ENCODE data around the gene IL4I1. TPM values are rescaled to one million over a fixed set of nuclear protein-coding genes. Genes with fewer than 3 reads are reported as not detected.

IL4I1 gene
- total RNA-seq, 1 donor from 2014 or later = 20.6 TPM

DNA sequence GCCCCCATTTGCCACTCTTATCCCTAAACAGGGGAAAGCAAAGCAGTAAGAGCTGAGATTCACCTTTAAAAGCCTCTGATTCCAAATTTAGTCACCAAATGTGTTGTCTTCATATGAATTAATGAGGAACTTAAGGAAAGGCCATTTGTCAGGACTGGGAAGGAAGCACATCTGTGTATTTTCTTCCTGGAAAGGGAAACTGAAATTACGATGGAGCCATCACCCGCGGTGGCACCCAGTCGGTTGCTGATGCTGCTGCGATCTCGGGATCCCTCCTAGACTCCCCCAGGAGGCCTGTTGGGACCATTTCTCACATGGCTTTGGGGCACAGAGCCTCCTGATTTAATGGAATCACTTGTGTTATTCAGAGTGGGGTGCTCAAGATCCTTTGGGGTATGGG, 7.4 kb upstream of the IL4I1 start:
- DNase-seq (ENCODE audit: extremely low read depth, low read depth, low spot score) = no peak

- no peak for DNase-seq (ENCODE audit: extremely low read depth, low read depth, low spot score)
Observed at GRCh38 chr19:49895566-49896297, 955 bp downstream of the IL4I1 start.

DNA sequence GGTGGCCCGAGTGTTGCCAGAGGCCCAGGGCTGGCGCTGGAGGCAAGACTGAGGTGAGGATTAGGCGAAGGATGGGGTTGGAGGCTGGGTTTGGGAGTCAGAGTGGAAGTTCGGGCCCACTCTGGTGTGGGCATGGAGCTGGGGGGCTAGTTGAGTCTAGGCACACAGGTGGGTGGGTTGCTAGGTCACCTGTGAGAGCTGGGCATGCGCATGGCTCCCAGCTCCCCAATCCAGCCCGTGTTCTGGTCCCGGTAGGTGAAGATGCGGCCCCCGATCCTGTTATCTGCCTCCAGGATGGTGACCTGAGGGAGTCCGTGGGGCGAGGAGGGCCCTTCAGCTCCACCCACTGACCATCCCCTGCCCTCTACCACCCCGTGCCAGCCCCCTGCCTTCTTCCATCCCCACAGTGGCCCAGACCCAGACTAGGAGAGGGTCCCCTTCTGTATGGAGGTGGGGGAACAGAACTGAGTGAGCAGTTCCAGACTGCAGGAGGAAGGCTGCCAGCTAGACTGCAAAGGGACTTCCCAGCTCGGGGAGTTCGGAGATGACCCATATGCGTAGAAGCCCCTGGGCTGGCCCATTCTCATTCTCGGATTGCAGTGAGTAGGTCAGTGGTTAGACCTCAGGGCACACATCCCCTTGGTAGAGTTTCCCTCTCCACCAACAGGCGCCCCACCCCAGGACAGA, 1.7 kb downstream of the IL4I1 start:
- no peak for DNase-seq (ENCODE audit: extremely low read depth, low read depth, low spot score)

DNA sequence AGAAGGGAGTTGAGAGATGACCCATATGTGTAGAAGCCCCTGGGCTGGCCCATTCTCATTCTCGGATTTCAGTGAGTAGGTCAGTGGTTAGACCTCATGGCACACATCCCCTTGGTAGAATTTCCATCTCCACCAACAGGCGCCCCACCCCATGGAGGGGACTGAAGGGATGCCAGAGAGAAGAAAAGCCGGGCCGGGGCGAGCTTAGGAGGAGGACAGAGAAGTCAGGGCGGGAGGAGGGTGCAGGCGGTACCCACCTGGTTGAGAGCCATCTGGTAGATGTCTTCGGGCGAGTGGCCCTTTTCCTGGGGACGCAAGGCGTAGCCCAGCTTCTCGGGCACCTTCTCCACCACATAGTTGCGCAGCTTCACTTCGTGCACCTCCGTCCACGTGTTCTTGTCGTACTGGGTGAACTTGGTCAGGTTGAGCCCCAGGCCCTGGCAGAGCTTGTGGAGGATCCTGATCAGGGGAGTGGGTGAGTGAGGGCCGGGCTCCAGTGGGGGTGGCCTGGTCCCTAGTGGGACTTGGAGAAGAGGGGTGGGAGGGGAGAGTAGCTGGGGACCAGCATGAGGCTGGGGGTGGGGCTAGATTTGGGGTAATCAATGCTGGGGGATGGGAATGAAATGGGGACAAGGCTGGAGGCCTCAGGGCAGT, 2.5 kb downstream of the IL4I1 start:
- DNase-seq (ENCODE audit: extremely low read depth, low read depth, low spot score) = no peak

- no peak for DNase-seq (ENCODE audit: extremely low read depth, low read depth, low spot score)
Observed at GRCh38 chr19:49892716-49893115, 4.0 kb downstream of the IL4I1 start.

- DNase-seq (ENCODE audit: extremely low read depth, low read depth, low spot score) = no peak
Observed at GRCh38 chr19:49891393-49891792, 5.3 kb downstream of the IL4I1 start.

DNA sequence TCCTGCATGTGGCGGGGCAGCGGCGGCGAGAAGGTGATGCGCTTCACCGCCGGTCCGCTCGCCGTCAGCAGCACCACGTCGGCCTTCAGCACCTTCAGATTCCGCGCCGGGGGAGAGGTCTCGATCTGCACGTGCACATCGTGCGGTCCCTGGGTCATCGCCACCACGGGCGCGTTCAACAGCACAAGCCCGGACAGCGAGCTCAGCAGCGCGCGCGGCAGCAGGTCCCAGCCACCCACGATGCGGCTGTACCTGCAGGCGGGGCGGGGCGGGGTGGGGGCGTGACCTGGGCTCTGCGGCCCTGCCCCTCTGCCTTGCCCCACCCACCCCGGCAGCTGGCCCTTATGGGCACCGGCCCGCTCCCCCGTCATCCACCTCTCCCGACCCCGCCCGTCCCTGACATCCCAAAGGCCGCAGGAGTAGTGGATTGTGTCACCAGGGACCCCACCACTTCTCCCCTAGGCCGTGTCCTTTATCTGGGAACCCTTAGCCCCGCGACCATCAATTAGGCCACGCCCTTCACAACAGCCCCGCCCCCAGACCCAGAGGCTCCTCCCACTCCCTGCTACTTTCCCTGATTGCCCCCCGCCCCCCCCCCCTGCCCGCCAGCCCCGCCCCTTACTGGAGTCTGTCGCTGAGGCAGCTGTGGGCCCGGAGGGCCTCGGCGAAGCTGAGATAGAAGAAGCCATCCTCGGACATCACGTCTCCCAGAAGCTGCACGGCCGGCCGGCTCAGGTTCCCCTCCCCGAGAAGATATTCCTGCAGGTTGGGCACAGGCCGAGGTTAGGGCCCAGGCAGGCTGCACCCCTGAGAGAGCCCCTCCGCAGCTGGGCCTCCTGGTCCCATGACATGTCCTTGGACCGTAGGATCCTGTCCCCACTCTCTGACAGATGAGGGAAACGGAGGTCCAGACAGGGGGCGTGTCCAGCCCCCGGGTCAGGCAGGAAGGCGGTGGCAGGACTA, 6.1 kb downstream of the IL4I1 start:
- no peak for DNase-seq (ENCODE audit: extremely low read depth, low read depth, low spot score)

DNA sequence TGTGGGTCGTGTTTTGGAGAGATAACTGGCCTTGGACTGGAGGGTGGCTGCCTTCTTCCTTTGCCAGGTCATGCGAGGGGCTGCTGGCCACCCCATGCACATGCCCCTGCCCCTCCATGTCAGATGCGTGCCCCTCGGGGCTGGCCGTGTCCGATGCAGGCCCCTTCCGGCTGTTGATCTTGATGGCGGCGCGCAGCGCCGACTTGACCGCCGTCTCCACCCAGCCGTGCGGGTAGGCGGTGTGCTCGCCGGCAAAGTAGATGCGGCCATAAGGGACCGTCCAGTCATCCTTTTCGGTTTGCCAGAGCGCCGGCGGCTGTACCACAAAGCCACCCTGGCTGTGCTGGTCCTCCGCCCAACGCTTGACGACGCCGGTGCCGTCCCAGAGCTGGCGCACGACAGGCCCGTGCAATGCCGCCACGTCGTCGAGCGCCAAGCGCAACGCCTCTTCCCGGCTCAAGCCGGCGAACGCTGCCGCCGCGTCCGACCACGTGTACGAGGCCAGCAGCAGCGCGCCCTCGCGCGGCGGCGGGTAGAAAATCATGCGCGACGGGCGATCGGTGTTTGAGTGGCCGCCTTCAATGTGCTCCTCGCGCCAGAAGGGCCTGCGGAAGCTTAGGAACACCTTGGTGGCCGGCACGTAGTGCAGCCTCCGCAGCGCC, 6.9 kb downstream of the IL4I1 start:
- DNase-seq (ENCODE audit: extremely low read depth, low read depth, low spot score) = no peak

- no peak for DNase-seq (ENCODE audit: extremely low read depth, low read depth, low spot score)
Observed at GRCh38 chr19:49889038-49889686, 7.5 kb downstream of the IL4I1 start.

GRCh38 chr19:49888510-49888824, 8.2 kb downstream of the IL4I1 start:
- DNase-seq (ENCODE audit: extremely low read depth, low read depth, low spot score) = no peak

GRCh38 chr19:49887665-49888509, 8.8 kb downstream of the IL4I1 start:
- no peak for DNase-seq (ENCODE audit: extremely low read depth, low read depth, low spot score)

GRCh38 chr19:49887037-49887664, 9.5 kb downstream of the IL4I1 start:
- DNase-seq (ENCODE audit: extremely low read depth, low read depth, low spot score) = no peak

GRCh38 chr19:49884760-49885159, 11.9 kb downstream of the IL4I1 start:
- DNase-seq (ENCODE audit: extremely low read depth, low read depth, low spot score) = no peak

DNA sequence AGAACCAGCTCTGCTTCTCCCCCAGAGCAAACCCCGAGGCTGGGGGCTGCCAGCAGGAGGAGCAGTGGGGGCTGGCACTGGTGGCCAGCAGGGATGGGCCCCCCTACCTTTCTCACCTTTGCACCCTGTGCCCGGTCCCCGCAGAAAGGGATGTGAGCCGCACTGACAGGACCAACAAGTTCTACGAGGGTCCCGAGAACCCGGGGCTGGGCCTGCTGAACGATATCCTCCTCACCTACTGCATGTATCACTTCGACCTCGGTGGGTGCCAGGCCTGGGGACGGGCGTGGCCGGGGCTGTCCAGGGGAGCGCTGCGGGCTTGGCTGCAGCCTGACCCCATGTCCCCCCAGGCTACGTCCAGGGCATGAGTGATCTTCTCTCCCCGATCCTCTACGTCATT, 12.6 kb downstream of the IL4I1 start:
- no peak for DNase-seq (ENCODE audit: extremely low read depth, low read depth, low spot score)

DNA sequence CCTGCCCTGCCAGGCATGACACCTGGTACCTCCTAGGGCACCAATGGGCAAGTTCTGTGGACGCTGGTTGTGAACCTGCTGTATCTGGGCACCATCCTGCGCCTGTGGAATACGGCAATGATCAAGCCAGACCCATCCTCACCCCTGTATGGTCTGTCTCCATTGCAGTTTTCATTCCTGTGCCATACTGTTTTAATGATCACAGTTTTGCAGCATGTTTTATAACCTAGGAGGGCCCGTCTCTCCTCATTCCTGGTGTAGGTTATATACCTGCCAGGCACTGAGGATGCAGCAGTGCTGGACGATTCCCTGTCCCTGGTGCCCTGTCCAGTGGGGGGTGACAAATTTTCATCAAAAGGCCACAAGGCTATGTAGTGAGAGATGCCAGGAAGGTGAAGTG, 13.6 kb downstream of the IL4I1 start:
- no peak for DNase-seq (ENCODE audit: extremely low read depth, low read depth, low spot score)

- DNase-seq (ENCODE audit: extremely low read depth, low read depth, low spot score) = no peak
Observed at GRCh38 chr19:49882643-49883042, 14.0 kb downstream of the IL4I1 start.

DNA sequence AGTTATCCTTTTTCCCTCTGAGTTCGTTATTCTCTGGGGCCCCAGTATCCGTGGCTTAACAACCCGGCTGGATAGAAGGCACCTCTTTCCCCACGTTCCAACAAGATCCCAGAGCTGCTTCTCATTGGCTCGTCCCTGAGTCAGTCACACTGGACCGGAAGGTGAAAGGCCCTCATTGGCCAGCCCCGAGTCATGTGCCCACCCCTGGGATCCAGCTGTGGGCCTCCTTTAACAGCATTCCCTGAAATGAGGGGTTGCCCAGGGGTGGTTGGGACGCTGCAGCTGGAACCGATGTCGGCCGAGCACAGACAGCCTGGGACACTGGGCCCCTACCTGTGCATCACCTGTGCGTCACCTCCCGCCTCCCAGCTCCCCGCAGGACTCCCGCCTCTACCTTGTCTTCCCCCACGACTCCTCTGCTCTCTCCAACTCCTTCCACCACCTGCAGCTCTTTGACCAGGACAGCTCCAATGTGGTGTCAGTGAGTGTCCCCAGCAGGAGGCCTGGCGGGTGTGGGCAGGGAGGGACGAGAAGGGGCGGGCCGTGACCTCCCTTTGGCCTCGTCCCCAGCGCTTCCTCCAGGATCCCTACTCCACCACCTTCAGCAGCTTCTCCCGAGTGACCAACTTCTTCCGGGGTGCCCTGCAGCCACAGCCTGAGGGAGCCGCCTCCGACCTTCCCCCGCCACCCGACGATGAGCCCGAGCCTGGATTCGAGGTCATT, 14.9 kb downstream of the IL4I1 start:
- DNase-seq (ENCODE audit: extremely low read depth, low read depth, low spot score) = no peak

DNA sequence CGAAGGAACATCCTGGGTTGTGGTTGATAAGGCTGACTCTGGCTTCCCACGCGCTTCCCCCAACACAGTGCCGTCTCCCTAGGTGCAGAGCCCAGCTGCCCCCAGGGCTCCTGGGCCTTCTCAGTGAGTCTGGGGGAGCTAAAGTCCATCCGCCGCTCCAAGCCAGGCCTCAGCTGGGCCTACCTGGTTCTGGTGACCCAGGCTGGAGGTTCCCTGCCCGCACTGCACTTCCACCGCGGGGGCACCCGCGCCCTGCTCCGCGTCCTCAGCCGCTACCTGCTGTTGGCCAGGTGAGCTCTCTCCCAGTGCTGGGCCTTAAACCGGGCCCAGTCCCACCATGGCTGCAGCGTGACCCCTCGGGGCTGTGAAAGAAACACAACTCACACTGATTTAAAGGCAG, 15.5 kb downstream of the IL4I1 start:
- DNase-seq (ENCODE audit: extremely low read depth, low read depth, low spot score) = no peak

Data from glomerular endothelial cell (primary cell).